B cell (primary cell): Measurements from ENCODE around the gene OSGEP. TPM values are rescaled to one million over a fixed set of nuclear protein-coding genes. Genes with fewer than 3 reads are reported as not detected.

Experiments
- ATAC-seq: fragments of 200-7000 bp; cut with Tn5 transposase; one replicate; pipeline ENCODE4 v1.10.0; 2021; ENCODE audit warnings: low read depth, mild to moderate bottlenecking, moderate number of reproducible peaks, moderate library complexity
- CTCF ChIA-PET: fragments of 350-600 bp; sonication (Branson Sonifier 250); formaldehyde crosslinking; loops from one replicate; lab custom pipeline; 2021; ENCODE audit warnings: antibody characterized with exemption, inconsistent platforms; lab: Charles Lee
- POLR2A ChIA-PET: fragments of 350-600 bp; sonication (Branson Sonifier 250); formaldehyde crosslinking; loops from one replicate; lab custom pipeline; 2021; ENCODE audit warnings: antibody characterized with exemption; lab: Charles Lee
- DNase-seq: peaks from one replicate; pipeline ENCODE4 v3.0.0; 2013
- H2AFZ ChIP-seq: 2 replicates; pipeline ENCODE4 v1.6.1; 2012; ENCODE audit warnings: mild to moderate bottlenecking, low read depth, low read length; ENCODE audit not compliant: insufficient read depth, poor library complexity, severe bottlenecking
- H3K27ac ChIP-seq, 2 donors: 1 replicate in 1 of 2; 2 replicates in 1 of 2; pipeline ENCODE4 v1.5.1; 2012 to 2013; ENCODE audit warnings: low read length in 2 of 2, mild to moderate bottlenecking in 2 of 2, moderate library complexity in 1 of 2
- H3K27me3 ChIP-seq, 4 experiments: fragments of 200-600 bp in 1 of 4; sonication (generic) in 1 of 4; replicated peaks in 1 of 4; 1 replicate in 2 of 4; 2 replicates in 2 of 4; pipeline versions ENCODE4 v1.6.1 to v1.7.0; 2013 to 2016; ENCODE audit warnings: low read length in 3 of 4, mild to moderate bottlenecking in 2 of 4, mixed read lengths in 1 of 4, moderate library complexity in 1 of 4; ENCODE audit not compliant: insufficient read depth in 4 of 4, control insufficient read depth in 3 of 4; ENCODE audit errors: control extremely low read depth in 1 of 4
- H3K36me3 ChIP-seq, 2 experiments: replicated peaks in 1 of 2; 1 replicate in 1 of 2; 2 replicates in 1 of 2; pipeline versions ENCODE4 v1.6.1 to v1.7.1; 2013; ENCODE audit warnings: low read length in 1 of 2; ENCODE audit not compliant: insufficient read depth in 2 of 2, control insufficient read depth in 1 of 2; ENCODE audit errors: control extremely low read depth in 1 of 2, extremely low read depth in 1 of 2
- H3K4me1 ChIP-seq, 2 donors: fragments of 200-600 bp in 1 of 2; sonication (generic) in 1 of 2; 1 replicate in 1 of 2; 2 replicates in 1 of 2; pipeline versions ENCODE4 v1.5.1 to v1.6.1; 2013 to 2017; ENCODE audit warnings: low read length in 2 of 2; ENCODE audit not compliant: control insufficient read depth in 2 of 2, insufficient read depth in 2 of 2
- H3K4me2 ChIP-seq: replicated peaks from 2 replicates; pipeline ENCODE3; 2012; ENCODE audit warnings: mild to moderate bottlenecking, low read depth, low read length; ENCODE audit not compliant: poor library complexity, severe bottlenecking
- H3K4me3 ChIP-seq, 5 experiments: fragments of 200-600 bp in 1 of 5; sonication (generic) in 1 of 5; 1 replicate in 3 of 5; 2 replicates in 2 of 5; pipeline versions ENCODE4 v1.5.1 to v1.7.0; 2011 to 2016; ENCODE audit warnings: low read length in 4 of 5, mild to moderate bottlenecking in 4 of 5, low read depth in 2 of 5, control low read depth in 1 of 5, moderate library complexity in 1 of 5; ENCODE audit not compliant: insufficient read depth in 1 of 5; ENCODE audit errors: control extremely low read depth in 1 of 5, extremely low read depth in 1 of 5
- H3K79me2 ChIP-seq: fragments of 200-600 bp; sonication (generic); one replicate; pipeline ENCODE4 v1.6.0; 2016; ENCODE audit warnings: low read length; ENCODE audit not compliant: control insufficient read depth, insufficient read depth
- H3K9ac ChIP-seq: fragments of 200-600 bp; sonication (generic); 2 replicates; pipeline ENCODE4 v1.6.1; 2017; ENCODE audit warnings: mild to moderate bottlenecking, low read length, moderate library complexity
- H3K9me3 ChIP-seq, 3 donors: one replicate each; pipeline versions ENCODE4 v1.6.1 to v1.7.1; 2013; ENCODE audit warnings: low read length in 2 of 3; ENCODE audit not compliant: control insufficient read depth in 2 of 3, insufficient read depth in 1 of 3; ENCODE audit errors: control extremely low read depth in 1 of 3
- H4K20me1 ChIP-seq: 2 replicates; pipeline ENCODE4 v1.6.0; 2012; ENCODE audit warnings: mild to moderate bottlenecking, low read length; ENCODE audit not compliant: insufficient read depth, control insufficient read depth, poor library complexity, severe bottlenecking
- H3K27ac Mint-ChIP-seq: one replicate; pipeline ENCODE4 v1.8.0; 2021; ENCODE audit warnings: mixed read lengths
- H3K27me3 Mint-ChIP-seq: one replicate; pipeline ENCODE4 v1.8.0; 2021; ENCODE audit warnings: mixed read lengths
- H3K4me1 Mint-ChIP-seq: one replicate; pipeline ENCODE4 v1.8.0; 2021; ENCODE audit warnings: mixed read lengths
- H3K4me3 Mint-ChIP-seq: one replicate; pipeline ENCODE4 v1.8.0; 2021; ENCODE audit warnings: mixed read lengths
- H3K9me3 Mint-ChIP-seq: one replicate; pipeline ENCODE4 v1.8.0; 2022; ENCODE audit warnings: mixed read lengths; ENCODE audit not compliant: insufficient read depth
- CTCF ChIP-seq: fragments of 200-600 bp; IDR thresholded peaks from one replicate; pipeline ENCODE4 v1.8.0; 2022; ENCODE audit warnings: antibody characterized with exemption, mild to moderate bottlenecking
- EZH2 ChIP-seq: IDR thresholded peaks from 2 replicates; pipeline ENCODE4 v1.6.1; 2012; ENCODE audit warnings: borderline replicate concordance, low read depth, mild to moderate bottlenecking, moderate library complexity, low read length; ENCODE audit not compliant: insufficient read depth, poor library complexity, severe bottlenecking
- WGBS: methylation state at CpG from one replicate; pipeline ENCODE4 v1.1.5; 2013; ENCODE audit warnings: missing lambda C conversion rate; ENCODE audit not compliant: insufficient coverage; 5-methylcytosine and 5-hydroxymethylcytosine counted together
- intact Hi-C: fragments of 100-400 bp; cut with micrococcal nuclease; formaldehyde crosslinking; loops from one replicate; pipeline ENCODE4 v1.10.0; 2022
- polyA plus RNA-seq: library from polyadenylated mRNA; depleted of rRNA; stranded (reverse); fragments of >200 nt; gene quantifications from 2 replicates; pipeline ENCODE4 v1.2.3, GENCODE V29; 2012
- total RNA-seq, 2 donors: library from RNA; stranded (reverse); fragments of 120-200 nt in 1 of 2; gene quantifications; 1 replicate in 1 of 2; 2 replicates in 1 of 2; pipeline versions ENCODE4 v1.2.3 to v1.2.4, GENCODE V29; 2013 to 2022

OSGEP gene
- total and polyA plus RNA-seq, 2 donors (not counting 1 experiment from before 2014, with no cell fraction given): 117 to 156 TPM

GRCh38 chr14:20482382-20482781, 27.8 kb upstream of the OSGEP start:
- no peak overlapping the region for H3K9ac ChIP-seq
- no peaks in the 10 kb centered on the region for H3K9me3 ChIP-seq
- Mint-ChIP-seq H3K4me3 (no peak overlapping the region), H3K4me1 (peaks cover 18% of the 10 kb centered on the region), H3K9me3 (no peaks in the 10 kb centered on the region), H3K27me3 (no peaks in the 10 kb centered on the region), H3K27ac (no peak overlapping the region)
- H4K20me1 ChIP-seq: no peaks in the 10 kb centered on the region
- ATAC-seq (no peak), DNase-seq (no peak)
- no peaks in the 10 kb centered on the region for H3K27me3 ChIP-seq
- 100% methylated on average over 3 of the region's 5 CpGs for WGBS
- peaks cover 4% of the 10 kb centered on the region for H3K79me2 ChIP-seq
- no peak overlapping the region for H2AFZ ChIP-seq
- ChIA-PET POLR2A (no interaction called here), CTCF (interaction anchor here (0.8 to 1.6 kb wide), 5 partner anchors 13 to 153 kb away, joined by 3 read pairs; partner anchors contain the start of gene PNP)
- H3K27ac ChIP-seq: no peak overlapping the region
- H3K4me1 ChIP-seq: peaks cover 20 to 21% of the 10 kb centered on the region in 2 donors
- no peak for TF ChIP-seq EZH2
- no peak for TF ChIP-seq CTCF
- intact Hi-C loops: no loop called here
- H3K4me3 ChIP-seq: no peak overlapping the region
- H3K36me3 ChIP-seq: peaks cover 0 to 13% of the 10 kb centered on the region in 2 experiments
- no peak overlapping the region for H3K4me2 ChIP-seq

- CTCF ChIA-PET: interaction anchor here (0.9 to 1.8 kb wide), 3 partner anchors 9 to 63 kb away, joined by 3 to 7 read pairs (median 6); partner anchors contain the start of gene PNP
- Histone ChIP-seq H3K27me3 (no peaks in the 10 kb centered on the region), H3K36me3 (peaks cover 11 to 47% of the 10 kb centered on the region in 2 experiments), H2AFZ (no peak overlapping the region), H3K79me2 (peaks cover 21% of the 10 kb centered on the region), H3K4me3 (no peak overlapping the region), H3K9ac (no peak overlapping the region), H3K9me3 (no peaks in the 10 kb centered on the region), H3K4me1 (peaks cover 27 to 28% of the 10 kb centered on the region in 2 donors), H4K20me1 (no peaks in the 10 kb centered on the region), H3K27ac (peak overlapping the region in 1 of 2 donors; percentile 77), H3K4me2 (no peak overlapping the region)
- no peak for ATAC-seq
- DNase-seq: no peak
- Mint-ChIP-seq H3K27me3 (no peaks in the 10 kb centered on the region), H3K27ac (peak overlapping the region; percentile 2), H3K9me3 (no peaks in the 10 kb centered on the region), H3K4me1 (peaks cover 35% of the 10 kb centered on the region), H3K4me3 (no peak overlapping the region)
- TF ChIP-seq CTCF (no peak), EZH2 (no peak)
- no CpG with 5 or more reads among the region's 2 CpGs for WGBS
- intact Hi-C loops: no loop called here
- POLR2A ChIA-PET: no interaction called here
Observed at GRCh38 chr14:20478894-20479293, 24.3 kb upstream of the OSGEP start.
